HCT116 (cell line): ENCODE measurements around the gene CNTN4. TPM values are rescaled to one million over a fixed set of nuclear protein-coding genes. Genes with fewer than 3 reads are reported as not detected.

Experiments
- ATAC-seq: fragments of 200-7000 bp; cut with Tn5 transposase; 2 replicates; pipeline ENCODE4 v1.9.1; 2020; ENCODE audit warnings: mild to moderate bottlenecking, moderate library complexity
- BruUV-seq: library from RNA; stranded (reverse); fragments of 400-500 nt; replicated peaks from 2 replicates; lab custom pipeline; 2021; lab: Mats Ljungman, UMichigan
- CTCF ChIA-PET: fragments of 300-600 bp; sonication (Branson Sonifier 250); formaldehyde crosslinking; loops from one replicate; lab custom pipeline; 2021; ENCODE audit warnings: antibody characterized with exemption; lab: Charles Lee
- POLR2A ChIA-PET: fragments of 300-600, 350-600 bp; sonication (Branson Sonifier 250); formaldehyde crosslinking; loops from one replicate; lab custom pipeline; 2021; ENCODE audit warnings: antibody characterized with exemption; lab: Charles Lee
- RAD21 ChIA-PET, 2 experiments: fragments of 300-600 bp; sonication (Branson Sonifier 250); formaldehyde crosslinking; loops; one replicate each; lab custom pipeline; 2023; ENCODE audit warnings: low total read pairs in 2 of 2; ENCODE audit not compliant: uncharacterized antibody in 2 of 2, unreplicated experiment in 2 of 2, low non-redundant PET in 1 of 2; lab: Charles Lee
- DNase-seq: peaks from one replicate; pipeline ENCODE4 v3.0.0-alpha.2; 2010; ENCODE audit warnings: low read depth, low spot score
- H2AFZ ChIP-seq: fragments of 200-600 bp; shearing (Covaris generic), sonication (generic); 2 replicates; pipeline ENCODE4 v1.6.1; 2017; ENCODE audit warnings: low read depth, mixed run types, mixed read lengths, antibody characterized with exemption, low read length; ENCODE audit not compliant: poor library complexity, severe bottlenecking
- H3K27ac ChIP-seq: 2 replicates; pipeline ENCODE4 v1.5.1; 2012; ENCODE audit warnings: low read depth, low read length
- H3K27me3 ChIP-seq: fragments of 200-600 bp; sonication (generic); 2 replicates; pipeline ENCODE4 v1.6.1; 2016; ENCODE audit warnings: mixed run types, low read length, mixed read lengths; ENCODE audit not compliant: insufficient read depth
- H3K36me3 ChIP-seq, 2 experiments: fragments of 200-500 bp in 1 of 2; fragments of 200-600 bp in 1 of 2; sonication (Bioruptor generic) in 1 of 2; sonication (generic) in 1 of 2; 2 replicates each; pipeline versions ENCODE4 v1.5.1 to v1.6.1; 2014 to 2016; ENCODE audit warnings: low read length in 2 of 2, inconsistent platforms in 1 of 2, mixed read lengths in 1 of 2, mixed run types in 1 of 2; ENCODE audit not compliant: insufficient read depth in 2 of 2, control insufficient read depth in 1 of 2
- H3K4me1 ChIP-seq, 2 experiments: fragments of 200-600 bp in 1 of 2; sonication (generic) in 1 of 2; 2 replicates each; pipeline versions ENCODE4 v1.5.1 to v1.6.1; 2012 to 2017; ENCODE audit warnings: low read length in 2 of 2, inconsistent platforms in 1 of 2, mild to moderate bottlenecking in 1 of 2, mixed read lengths in 1 of 2, mixed run types in 1 of 2, moderate library complexity in 1 of 2; ENCODE audit not compliant: insufficient read depth in 2 of 2, control insufficient read depth in 1 of 2
- H3K4me2 ChIP-seq: fragments of 200-600 bp; sonication (generic); 2 replicates; pipeline ENCODE4 v1.6.1; 2017; ENCODE audit warnings: mixed run types, low read length, mixed read lengths
- H3K4me3 ChIP-seq, 2 experiments: fragments of 200-600 bp in 1 of 2; sonication (generic) in 1 of 2; replicated peaks in 1 of 2; 2 replicates each; pipeline ENCODE4 v1.5.1; 2011 to 2016; ENCODE audit warnings: low read length in 2 of 2, control low read depth in 1 of 2, low read depth in 1 of 2, mild to moderate bottlenecking in 1 of 2, mixed read lengths in 1 of 2, mixed run types in 1 of 2
- H3K79me2 ChIP-seq: fragments of 200-600 bp; sonication (generic); 2 replicates; pipeline ENCODE4 v1.6.1; 2017; ENCODE audit warnings: mild to moderate bottlenecking, mixed run types, low read length, moderate library complexity, mixed read lengths; ENCODE audit not compliant: insufficient read depth
- H3K9ac ChIP-seq: fragments of 200-600 bp; sonication (generic); 2 replicates; pipeline ENCODE4 v1.6.1; 2016; ENCODE audit warnings: low read length, mixed read lengths
- H3K9me2 ChIP-seq: fragments of 200-600 bp; sonication (generic), shearing (Covaris generic); 2 replicates; pipeline ENCODE4 v1.6.1; 2017; ENCODE audit warnings: mixed run types, mild to moderate bottlenecking, moderate library complexity; ENCODE audit not compliant: insufficient read depth
- H3K9me3 ChIP-seq, 2 experiments: fragments of 200-500 bp in 1 of 2; fragments of 200-600 bp in 1 of 2; sonication (Bioruptor generic) in 1 of 2; sonication (generic) in 1 of 2; 2 replicates each; pipeline ENCODE4 v1.6.1; 2014 to 2017; ENCODE audit warnings: low read length in 2 of 2, mixed read lengths in 2 of 2, inconsistent platforms in 1 of 2, low read depth in 1 of 2, mild to moderate bottlenecking in 1 of 2, mixed run types in 1 of 2, moderate library complexity in 1 of 2; ENCODE audit not compliant: control insufficient read depth in 1 of 2, insufficient read depth in 1 of 2
- H4K20me1 ChIP-seq: fragments of 200-600 bp; sonication (generic), shearing (Covaris generic); 2 replicates; pipeline ENCODE4 v1.6.1; 2017; ENCODE audit warnings: mixed run types, mild to moderate bottlenecking, moderate library complexity; ENCODE audit not compliant: insufficient read depth
- CBX3 ChIP-seq: IDR thresholded peaks from 2 replicates; pipeline ENCODE4 v1.6.1; 2012; ENCODE audit warnings: low read depth
- ELF1 ChIP-seq: IDR thresholded peaks from 2 replicates; pipeline ENCODE4 v1.6.1; 2012; ENCODE audit warnings: low read depth, borderline replicate concordance
- EZH2 ChIP-seq: fragments of 200-600 bp; sonication (generic); IDR thresholded peaks from 2 replicates; pipeline ENCODE4 v1.6.1; 2017; ENCODE audit warnings: antibody characterized with exemption, mixed run types
- EZH2phosphoT487 ChIP-seq: fragments of 200-600 bp; IDR thresholded peaks from 2 replicates; pipeline ENCODE4 v1.6.1; 2018; ENCODE audit warnings: antibody characterized with exemption, borderline replicate concordance
- FOSL1 ChIP-seq: IDR thresholded peaks from 2 replicates; pipeline ENCODE4 v1.6.1; 2012; ENCODE audit warnings: low read depth
- POLR2A ChIP-seq: IDR thresholded peaks from 2 replicates; pipeline ENCODE4 v1.7.0; 2011; ENCODE audit warnings: borderline replicate concordance; ENCODE audit not compliant: insufficient read depth, insufficient read length; ENCODE audit errors: extremely low read depth
- RAD21 ChIP-seq: IDR thresholded peaks from 2 replicates; pipeline ENCODE4 v1.6.1; 2012; ENCODE audit warnings: low read depth, mild to moderate bottlenecking
- SIN3A ChIP-seq: IDR thresholded peaks from 2 replicates; pipeline ENCODE4 v1.6.1; 2012; ENCODE audit warnings: low read depth
- SP1 ChIP-seq: IDR thresholded peaks from 2 replicates; pipeline ENCODE4 v1.6.1; 2012; ENCODE audit warnings: low read depth
- TCF7L2 ChIP-seq: IDR thresholded peaks from 2 replicates; pipeline ENCODE4 v1.7.0; 2011; ENCODE audit warnings: borderline replicate concordance, inconsistent platforms; ENCODE audit not compliant: insufficient read depth, insufficient read length; ENCODE audit errors: extremely low read depth
- ZNF274 ChIP-seq: fragments of 200-500 bp; sonication (Bioruptor generic); IDR thresholded peaks from 2 replicates; pipeline ENCODE4 v1.6.1; 2014; ENCODE audit warnings: mild to moderate bottlenecking, low read depth, low read length, inconsistent platforms
- intact Hi-C: fragments of 100-400 bp; cut with micrococcal nuclease; formaldehyde crosslinking; loops from 2 replicates; pipeline ENCODE4 v1.10.0; 2022
- total RNA-seq: library from RNA; stranded (reverse); gene quantifications from one replicate; pipeline ENCODE4 v1.2.1, GENCODE V29; 2021; ENCODE audit not compliant: unreplicated experiment
- TF ChIP-seq, protein P1 (sequence below): IDR thresholded peaks from 2 replicates; pipeline ENCODE4 v1.6.1; 2011; ENCODE audit warnings: mild to moderate bottlenecking, low read length, moderate library complexity; ENCODE audit not compliant: insufficient replicate concordance; ENCODE audit errors: extremely low read depth
- TF ChIP-seq, protein P2 (sequence below): IDR thresholded peaks from 2 replicates; pipeline ENCODE4 v1.6.1; 2012
- TF ChIP-seq, protein P3 (sequence below), 3 experiments: fragments of 200-600 bp in 1 of 3; sonication (generic) in 1 of 3; IDR thresholded peaks in 2 of 3; conservative IDR thresholded peaks in 1 of 3; 2 replicates each; pipeline ENCODE4 v1.5.1; 2012 to 2017; ENCODE audit warnings: low read depth in 2 of 3, low read length in 2 of 3, antibody characterized with exemption in 1 of 3, borderline replicate concordance in 1 of 3, control low read depth in 1 of 3, mild to moderate bottlenecking in 1 of 3, mixed read lengths in 1 of 3, mixed run types in 1 of 3, moderate library complexity in 1 of 3; ENCODE audit not compliant: insufficient read depth in 1 of 3
- TF ChIP-seq, protein P4 (sequence below): IDR thresholded peaks from 2 replicates; pipeline ENCODE4 v1.6.1; 2012; ENCODE audit warnings: low read depth
- TF ChIP-seq, protein P5 (sequence below): IDR thresholded peaks from 2 replicates; pipeline ENCODE4 v1.6.1; 2012

The CNTN4 gene
- total RNA-seq, 1 experiment from 2014 or later, result not detected

DNA sequence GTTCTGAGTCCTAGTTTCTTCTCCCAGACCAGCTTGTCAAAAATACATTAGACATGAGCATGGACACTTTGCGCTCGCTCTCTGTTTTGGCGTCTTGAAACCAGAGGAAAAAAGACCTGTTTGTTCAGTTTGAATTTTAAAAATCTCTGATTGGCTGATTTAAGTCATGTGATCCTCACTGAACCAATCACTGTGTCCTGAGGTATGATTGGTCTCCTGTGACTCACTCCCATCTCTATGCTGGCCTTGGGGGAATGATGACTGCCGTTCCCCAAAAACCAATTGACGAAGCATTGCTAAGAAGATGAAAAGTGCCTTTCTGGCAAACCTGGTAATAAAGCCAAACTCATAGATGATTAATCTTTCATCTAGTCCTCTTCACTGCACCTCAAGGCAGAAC lies 755.0 kb downstream of the CNTN4 start:
- H3K9ac ChIP-seq, result no peak overlapping the region
- no peaks in the 10 kb centered on the region for H3K27me3 ChIP-seq
- no peaks in the 10 kb centered on the region for H3K79me2 ChIP-seq
- no peak overlapping the region for H3K4me2 ChIP-seq
- H3K4me3 ChIP-seq, result no peak overlapping the region
- H2AFZ ChIP-seq, result no peak overlapping the region
- intact Hi-C loops, result no loop called here
- RAD21 ChIA-PET, result no interaction called here
- no TSS peak for BruUV-seq
- no peaks in the 10 kb centered on the region for H4K20me1 ChIP-seq
- no peaks in the 10 kb centered on the region for H3K9me2 ChIP-seq
- TF ChIP-seq, protein P1, sequence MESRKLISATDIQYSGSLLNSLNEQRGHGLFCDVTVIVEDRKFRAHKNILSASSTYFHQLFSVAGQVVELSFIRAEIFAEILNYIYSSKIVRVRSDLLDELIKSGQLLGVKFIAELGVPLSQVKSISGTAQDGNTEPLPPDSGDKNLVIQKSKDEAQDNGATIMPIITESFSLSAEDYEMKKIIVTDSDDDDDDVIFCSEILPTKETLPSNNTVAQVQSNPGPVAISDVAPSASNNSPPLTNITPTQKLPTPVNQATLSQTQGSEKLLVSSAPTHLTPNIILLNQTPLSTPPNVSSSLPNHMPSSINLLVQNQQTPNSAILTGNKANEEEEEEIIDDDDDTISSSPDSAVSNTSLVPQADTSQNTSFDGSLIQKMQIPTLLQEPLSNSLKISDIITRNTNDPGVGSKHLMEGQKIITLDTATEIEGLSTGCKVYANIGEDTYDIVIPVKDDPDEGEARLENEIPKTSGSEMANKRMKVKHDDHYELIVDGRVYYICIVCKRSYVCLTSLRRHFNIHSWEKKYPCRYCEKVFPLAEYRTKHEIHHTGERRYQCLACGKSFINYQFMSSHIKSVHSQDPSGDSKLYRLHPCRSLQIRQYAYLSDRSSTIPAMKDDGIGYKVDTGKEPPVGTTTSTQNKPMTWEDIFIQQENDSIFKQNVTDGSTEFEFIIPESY, result no peak
- TF ChIP-seq RAD21 (no peak), CBX3 (no peak), TCF7L2 (no peak), FOSL1 (no peak), SP1 (no peak), POLR2A (no peak), ZNF274 (no peak), EZH2phosphoT487 (no peak), ELF1 (no peak), EZH2 (no peak), SIN3A (no peak)
- TF ChIP-seq, protein P2, sequence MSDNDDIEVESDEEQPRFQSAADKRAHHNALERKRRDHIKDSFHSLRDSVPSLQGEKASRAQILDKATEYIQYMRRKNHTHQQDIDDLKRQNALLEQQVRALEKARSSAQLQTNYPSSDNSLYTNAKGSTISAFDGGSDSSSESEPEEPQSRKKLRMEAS, result no peak
- TF ChIP-seq, protein P3, sequence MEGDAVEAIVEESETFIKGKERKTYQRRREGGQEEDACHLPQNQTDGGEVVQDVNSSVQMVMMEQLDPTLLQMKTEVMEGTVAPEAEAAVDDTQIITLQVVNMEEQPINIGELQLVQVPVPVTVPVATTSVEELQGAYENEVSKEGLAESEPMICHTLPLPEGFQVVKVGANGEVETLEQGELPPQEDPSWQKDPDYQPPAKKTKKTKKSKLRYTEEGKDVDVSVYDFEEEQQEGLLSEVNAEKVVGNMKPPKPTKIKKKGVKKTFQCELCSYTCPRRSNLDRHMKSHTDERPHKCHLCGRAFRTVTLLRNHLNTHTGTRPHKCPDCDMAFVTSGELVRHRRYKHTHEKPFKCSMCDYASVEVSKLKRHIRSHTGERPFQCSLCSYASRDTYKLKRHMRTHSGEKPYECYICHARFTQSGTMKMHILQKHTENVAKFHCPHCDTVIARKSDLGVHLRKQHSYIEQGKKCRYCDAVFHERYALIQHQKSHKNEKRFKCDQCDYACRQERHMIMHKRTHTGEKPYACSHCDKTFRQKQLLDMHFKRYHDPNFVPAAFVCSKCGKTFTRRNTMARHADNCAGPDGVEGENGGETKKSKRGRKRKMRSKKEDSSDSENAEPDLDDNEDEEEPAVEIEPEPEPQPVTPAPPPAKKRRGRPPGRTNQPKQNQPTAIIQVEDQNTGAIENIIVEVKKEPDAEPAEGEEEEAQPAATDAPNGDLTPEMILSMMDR (IDR thresholded peaks at IDR 0.05 in 2 of 3, conservative IDR thresholded peaks at IDR 0.05 in 1 of 3; ENCODE audit: borderline replicate concordance in 1 of 3, insufficient read depth in 1 of 3, low read depth in 2 of 3, low read length in 2 of 3), result no peak
- TF ChIP-seq, protein P4, sequence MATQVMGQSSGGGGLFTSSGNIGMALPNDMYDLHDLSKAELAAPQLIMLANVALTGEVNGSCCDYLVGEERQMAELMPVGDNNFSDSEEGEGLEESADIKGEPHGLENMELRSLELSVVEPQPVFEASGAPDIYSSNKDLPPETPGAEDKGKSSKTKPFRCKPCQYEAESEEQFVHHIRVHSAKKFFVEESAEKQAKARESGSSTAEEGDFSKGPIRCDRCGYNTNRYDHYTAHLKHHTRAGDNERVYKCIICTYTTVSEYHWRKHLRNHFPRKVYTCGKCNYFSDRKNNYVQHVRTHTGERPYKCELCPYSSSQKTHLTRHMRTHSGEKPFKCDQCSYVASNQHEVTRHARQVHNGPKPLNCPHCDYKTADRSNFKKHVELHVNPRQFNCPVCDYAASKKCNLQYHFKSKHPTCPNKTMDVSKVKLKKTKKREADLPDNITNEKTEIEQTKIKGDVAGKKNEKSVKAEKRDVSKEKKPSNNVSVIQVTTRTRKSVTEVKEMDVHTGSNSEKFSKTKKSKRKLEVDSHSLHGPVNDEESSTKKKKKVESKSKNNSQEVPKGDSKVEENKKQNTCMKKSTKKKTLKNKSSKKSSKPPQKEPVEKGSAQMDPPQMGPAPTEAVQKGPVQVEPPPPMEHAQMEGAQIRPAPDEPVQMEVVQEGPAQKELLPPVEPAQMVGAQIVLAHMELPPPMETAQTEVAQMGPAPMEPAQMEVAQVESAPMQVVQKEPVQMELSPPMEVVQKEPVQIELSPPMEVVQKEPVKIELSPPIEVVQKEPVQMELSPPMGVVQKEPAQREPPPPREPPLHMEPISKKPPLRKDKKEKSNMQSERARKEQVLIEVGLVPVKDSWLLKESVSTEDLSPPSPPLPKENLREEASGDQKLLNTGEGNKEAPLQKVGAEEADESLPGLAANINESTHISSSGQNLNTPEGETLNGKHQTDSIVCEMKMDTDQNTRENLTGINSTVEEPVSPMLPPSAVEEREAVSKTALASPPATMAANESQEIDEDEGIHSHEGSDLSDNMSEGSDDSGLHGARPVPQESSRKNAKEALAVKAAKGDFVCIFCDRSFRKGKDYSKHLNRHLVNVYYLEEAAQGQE, result no peak
- TF ChIP-seq, protein P5, sequence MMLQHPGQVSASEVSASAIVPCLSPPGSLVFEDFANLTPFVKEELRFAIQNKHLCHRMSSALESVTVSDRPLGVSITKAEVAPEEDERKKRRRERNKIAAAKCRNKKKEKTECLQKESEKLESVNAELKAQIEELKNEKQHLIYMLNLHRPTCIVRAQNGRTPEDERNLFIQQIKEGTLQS, result no peak
- no peaks in the 10 kb centered on the region for H3K4me1 ChIP-seq
- CTCF ChIA-PET, result no interaction called here
- DNase-seq, result no peak
- H3K27ac ChIP-seq, result no peak overlapping the region
- no peak for ATAC-seq
- peaks cover 5 to 11% of the 10 kb centered on the region in 2 experiments; a peak in 2 of 4 replicates for H3K9me3 ChIP-seq
- H3K36me3 ChIP-seq, result no peaks in the 10 kb centered on the region
- POLR2A ChIA-PET, result no interaction called here
